ENCODE results near the gene DYDC2. TPM values are rescaled to one million over a fixed set of nuclear protein-coding genes. Genes with fewer than 3 reads are reported as not detected.
A peak's percentile ranks its signal among the peaks of the same experiment; 100 is the strongest.

Gene DYDC2
- total RNA-seq, 1 donor from 2014 or later: 2.1 TPM

DNA sequence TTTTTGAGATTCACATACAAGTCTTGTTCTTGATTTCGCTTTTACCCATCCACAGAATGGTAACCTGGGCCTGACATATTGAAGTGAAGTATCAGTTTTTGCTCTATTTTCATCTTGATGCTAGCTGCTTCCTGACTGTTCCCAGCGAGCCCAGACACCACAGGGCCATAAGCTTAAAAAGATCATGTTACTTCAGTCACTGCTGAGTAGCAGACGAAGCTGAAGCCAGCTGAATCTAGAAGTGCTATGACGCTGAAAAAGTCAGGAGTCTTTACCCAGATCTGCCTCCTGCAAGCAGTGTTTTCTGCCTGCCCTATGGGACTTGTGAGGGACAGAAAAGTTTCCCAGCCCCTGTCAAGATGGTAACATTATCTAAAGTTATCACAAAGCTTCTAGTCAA, 49.0 kb downstream of the DYDC2 start:
- H3K4me3 ChIP-seq (ENCODE audit: low read depth, low read length): no peak overlapping the region
- TF ChIP-seq, protein P1, sequence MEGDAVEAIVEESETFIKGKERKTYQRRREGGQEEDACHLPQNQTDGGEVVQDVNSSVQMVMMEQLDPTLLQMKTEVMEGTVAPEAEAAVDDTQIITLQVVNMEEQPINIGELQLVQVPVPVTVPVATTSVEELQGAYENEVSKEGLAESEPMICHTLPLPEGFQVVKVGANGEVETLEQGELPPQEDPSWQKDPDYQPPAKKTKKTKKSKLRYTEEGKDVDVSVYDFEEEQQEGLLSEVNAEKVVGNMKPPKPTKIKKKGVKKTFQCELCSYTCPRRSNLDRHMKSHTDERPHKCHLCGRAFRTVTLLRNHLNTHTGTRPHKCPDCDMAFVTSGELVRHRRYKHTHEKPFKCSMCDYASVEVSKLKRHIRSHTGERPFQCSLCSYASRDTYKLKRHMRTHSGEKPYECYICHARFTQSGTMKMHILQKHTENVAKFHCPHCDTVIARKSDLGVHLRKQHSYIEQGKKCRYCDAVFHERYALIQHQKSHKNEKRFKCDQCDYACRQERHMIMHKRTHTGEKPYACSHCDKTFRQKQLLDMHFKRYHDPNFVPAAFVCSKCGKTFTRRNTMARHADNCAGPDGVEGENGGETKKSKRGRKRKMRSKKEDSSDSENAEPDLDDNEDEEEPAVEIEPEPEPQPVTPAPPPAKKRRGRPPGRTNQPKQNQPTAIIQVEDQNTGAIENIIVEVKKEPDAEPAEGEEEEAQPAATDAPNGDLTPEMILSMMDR (conservative IDR thresholded peaks at IDR 0.05; ENCODE audit: low read depth, low read length): no peak
- DNase-seq (ENCODE audit: low read depth): no peak

GRCh38 chr10:80406204-80406603, 49.6 kb downstream of the DYDC2 start:
- no peak overlapping the region for H3K4me3 ChIP-seq (ENCODE audit: low read depth, low read length)
- TF ChIP-seq, protein P1 (conservative IDR thresholded peaks at IDR 0.05; ENCODE audit: low read depth, low read length): no peak
- DNase-seq (ENCODE audit: low read depth): no peak

DNA sequence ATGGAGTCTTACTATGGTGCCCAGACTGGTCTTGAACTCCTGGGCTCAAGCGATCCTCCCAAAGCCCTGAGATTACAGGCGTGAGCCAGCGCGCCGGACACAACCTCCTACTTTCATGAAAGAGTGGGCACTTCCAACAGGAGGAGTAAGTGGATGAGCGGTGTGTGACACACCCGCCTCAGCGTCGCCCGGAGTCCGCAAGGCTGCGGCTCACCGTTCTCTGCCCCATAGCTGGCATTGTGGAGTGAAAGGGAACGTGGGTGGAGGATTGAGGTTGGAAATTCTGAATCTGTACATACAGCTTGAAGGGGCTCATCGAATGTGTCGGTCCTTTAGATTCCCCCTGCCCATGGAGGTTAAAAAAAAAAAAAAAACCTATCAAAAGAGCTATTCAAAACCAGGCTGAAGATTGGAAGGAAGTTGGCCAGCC, 51.2 kb downstream of the DYDC2 start:
- H3K4me3 ChIP-seq (ENCODE audit: low read depth, low read length): peak overlapping the region; percentile 90
- DNase-seq (ENCODE audit: low read depth): no peak
- TF ChIP-seq, protein P1 (conservative IDR thresholded peaks at IDR 0.05; ENCODE audit: low read depth, low read length): no peak

DNA sequence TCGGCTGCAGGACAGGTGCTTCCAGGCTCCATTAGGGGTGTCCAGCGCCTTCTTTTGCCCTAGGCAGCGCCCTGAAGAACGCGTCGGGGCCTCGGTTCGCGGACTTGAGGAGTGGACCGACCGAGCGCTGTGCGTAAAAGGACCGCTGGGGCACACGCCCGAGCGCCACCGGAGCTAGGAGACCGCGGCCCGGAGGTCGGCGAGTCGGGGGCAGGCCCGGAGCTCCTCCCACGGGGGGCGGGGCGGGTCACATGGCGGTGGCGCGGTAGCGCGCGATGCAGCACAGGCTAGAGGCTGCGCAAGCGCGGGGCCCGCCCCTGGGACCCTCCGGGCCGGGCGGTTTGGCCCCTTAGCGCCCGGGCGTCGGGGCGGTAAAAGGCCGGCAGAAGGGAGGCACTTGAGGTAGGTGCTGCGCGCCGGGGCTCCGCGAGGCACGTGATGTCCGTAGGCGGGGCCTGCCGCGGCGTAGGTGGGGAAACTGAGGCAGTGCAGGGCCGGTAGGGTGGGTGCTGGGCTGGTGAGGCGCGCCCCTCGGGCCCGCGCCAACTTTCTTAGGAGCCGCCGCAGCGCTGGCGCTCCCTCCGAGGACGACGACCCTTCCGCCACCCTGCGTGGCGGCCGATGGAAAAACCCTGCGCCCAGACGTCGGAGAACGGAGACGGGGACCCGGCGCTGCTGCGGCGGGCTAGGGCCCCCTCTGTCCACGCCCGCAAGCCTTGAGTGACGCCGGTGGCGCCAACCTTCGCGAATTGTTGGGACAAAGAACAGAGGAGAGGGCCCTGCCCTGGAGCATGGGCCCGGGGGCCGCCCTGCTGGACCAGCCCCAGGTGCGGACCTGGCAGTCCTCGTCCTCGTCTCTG, 51.9 kb downstream of the DYDC2 start, which contains the start of gene PRXL2A:
Gene PRXL2A (plus strand): TSS at position 310 of the 860 bp plus-strand sequence. CDS start 11,917 bp downstream, outside the sequence.
- H3K4me3 ChIP-seq (ENCODE audit: low read depth, low read length): peak within 1 kb of the TSS; percentile 90
- DNase-seq (ENCODE audit: low read depth): no peak
- TF ChIP-seq, protein P1 (conservative IDR thresholded peaks at IDR 0.05; ENCODE audit: low read depth, low read length): no peak

DNA sequence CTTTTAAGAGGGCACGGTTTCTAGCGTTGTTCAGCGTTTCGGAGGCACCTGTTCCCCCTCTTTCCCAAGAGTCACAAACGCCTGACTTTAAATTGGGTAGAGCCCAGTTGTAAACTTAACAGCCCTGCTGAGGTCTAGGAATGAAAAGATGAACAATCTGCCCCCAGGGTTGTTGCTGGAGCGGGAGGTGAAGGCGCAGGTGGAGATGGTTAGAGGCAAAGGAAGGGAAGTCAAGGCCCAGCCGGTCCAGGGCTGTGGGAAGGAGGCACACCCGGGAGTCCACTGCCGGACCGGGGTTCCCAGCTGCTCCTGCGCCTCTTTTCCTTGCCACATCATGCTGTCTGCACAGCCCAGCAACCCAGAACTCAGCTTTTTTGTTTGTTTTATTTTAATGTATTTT, 52.5 kb downstream of the DYDC2 start:
- no peak for DNase-seq (ENCODE audit: low read depth)
- TF ChIP-seq, protein P1 (conservative IDR thresholded peaks at IDR 0.05; ENCODE audit: low read depth, low read length): no peak
- peak overlapping the region; percentile 90 for H3K4me3 ChIP-seq (ENCODE audit: low read depth, low read length)

DNA sequence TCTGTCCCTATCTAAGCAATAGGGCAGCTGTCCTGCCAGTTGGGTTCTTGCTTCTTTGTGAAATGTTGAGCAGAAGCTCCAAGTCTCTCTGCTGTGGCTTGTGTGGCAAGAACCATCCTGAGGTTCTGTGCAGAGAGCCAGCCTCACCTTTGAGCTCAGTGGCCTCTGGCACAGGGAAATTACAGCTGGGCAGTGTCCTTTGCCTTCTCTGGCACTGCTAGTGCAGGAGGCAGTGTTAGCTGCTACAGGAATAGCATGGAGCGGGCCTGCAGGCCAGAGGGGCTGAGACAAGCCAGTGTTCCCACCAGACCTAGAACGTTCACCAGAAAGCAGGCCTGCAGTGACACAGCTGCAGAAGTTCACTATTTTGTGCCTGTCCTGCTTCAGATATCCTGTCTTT, 53.5 kb downstream of the DYDC2 start:
- peak overlapping the region; percentile 90 for H3K4me3 ChIP-seq (ENCODE audit: low read depth, low read length)
- no peak for DNase-seq (ENCODE audit: low read depth)
- TF ChIP-seq, protein P1 (conservative IDR thresholded peaks at IDR 0.05; ENCODE audit: low read depth, low read length): no peak

Measured in epithelial cell of proximal tubule (primary cell).